Keratinocyte (primary cell): ENCODE data around the gene ADAMTS15.

Experiments
- CTCF ChIP-seq, 3 experiments: IDR thresholded peaks in 1 of 3; conservative IDR thresholded peaks in 1 of 3; optimal IDR thresholded peaks in 1 of 3; 2 replicates in 2 of 3; 3 replicates in 1 of 3; pipeline versions ENCODE3 to v1.5.1; 2011; ENCODE audit warnings: low read length in 3 of 3, mild to moderate bottlenecking in 3 of 3, moderate library complexity in 2 of 3, control low read depth in 1 of 3, inconsistent platforms in 1 of 3; ENCODE audit not compliant: insufficient read depth in 2 of 3; ENCODE audit errors: extremely low read depth in 1 of 3
- EZH2 ChIP-seq: IDR thresholded peaks from one replicate; pipeline ENCODE4 v1.6.1; 2012; ENCODE audit warnings: inconsistent platforms, mild to moderate bottlenecking, low read length, moderate library complexity

- TF ChIP-seq EZH2 (no peak), CTCF (optimal IDR thresholded peaks at IDR 0.05 in 1 of 3, IDR thresholded peaks at IDR 0.05 in 1 of 3, conservative IDR thresholded peaks at IDR 0.05 in 1 of 3; ENCODE audit: extremely low read depth in 1 of 3, insufficient read depth in 2 of 3, low read length in 3 of 3) (no peak)
These were observed 71.8 kb downstream of the ADAMTS15 start for GRCh38 chr11:130520271-130520671.
